Measurements from ENCODE around the gene FAM118B.
A peak's percentile ranks its signal among the peaks of the same experiment; 100 is the strongest.
"Not testable (repeated sequence)": the region's sequence is repeated elsewhere in the genome, so short reads cannot be mapped to it uniquely, and the experiment has no call there.

FAM118B gene

GRCh38 chr11:126219547-126219946 lies 8.0 kb downstream of the FAM118B start:
- DNase-seq, result no peak

GRCh38 chr11:126224647-126225294 lies 13.2 kb downstream of the FAM118B start:
- DNase-seq, result no peak

- DNase-seq, result no peak
Observed at GRCh38 chr11:126225295-126225665, 13.7 kb downstream of the FAM118B start.

- no peak for DNase-seq
Observed at GRCh38 chr11:126226334-126227084, 14.9 kb downstream of the FAM118B start.

- no peak for DNase-seq
Observed at GRCh38 chr11:126229858-126230540, 18.4 kb downstream of the FAM118B start.

- no peak for DNase-seq
Observed at GRCh38 chr11:126231725-126232459, 20.3 kb downstream of the FAM118B start.

GRCh38 chr11:126232683-126233082 lies 21.1 kb downstream of the FAM118B start:
- DNase-seq, result no peak

- DNase-seq, result no peak
Observed at GRCh38 chr11:126233391-126233790, 21.8 kb downstream of the FAM118B start.

- no peak for DNase-seq
Observed at GRCh38 chr11:126246636-126247035, 35.1 kb downstream of the FAM118B start.

- no peak for DNase-seq
Observed at GRCh38 chr11:126253265-126253664, 41.7 kb downstream of the FAM118B start.

GRCh38 chr11:126254819-126255218 lies 43.2 kb downstream of the FAM118B start:
- DNase-seq, result no peak

- not testable (repeated sequence) for DNase-seq
Observed at GRCh38 chr11:126255507-126255906, 43.9 kb downstream of the FAM118B start.

- no peak for DNase-seq
Observed at GRCh38 chr11:126256216-126256615, 44.6 kb downstream of the FAM118B start.

GRCh38 chr11:126257144-126257543 lies 45.6 kb downstream of the FAM118B start:
- DNase-seq, result no peak

- DNase-seq, result no peak
Observed at GRCh38 chr11:126257764-126258163, 46.2 kb downstream of the FAM118B start.

GRCh38 chr11:126262216-126262615 lies 50.6 kb downstream of the FAM118B start:
- DNase-seq, result no peak

- no peak for DNase-seq
Observed at GRCh38 chr11:126263489-126263888, 51.9 kb downstream of the FAM118B start.

GRCh38 chr11:126265811-126266210 lies 54.2 kb downstream of the FAM118B start:
- no peak for DNase-seq

- DNase-seq, result peak in 1 of 14 donors; percentile 38
Observed at GRCh38 chr11:126267650-126268049, 56.1 kb downstream of the FAM118B start.

- no peak for DNase-seq
Observed at GRCh38 chr11:126268361-126268707, 56.8 kb downstream of the FAM118B start.

GRCh38 chr11:126268708-126269579 lies 57.4 kb downstream of the FAM118B start, which contains the start of the genes FOXRED1 and SRPRA:
Gene FOXRED1, plus strand, starts transcription at chr11:126269154. Its CDS starts 53 bp downstream, at chr11:126269207.
Gene SRPRA, minus strand, starts transcription at chr11:126268895. Its CDS starts 91 bp downstream, at chr11:126268804.
- DNase-seq, result peak; percentile 91 to 99 (median 98)

- no peak for DNase-seq
Observed at GRCh38 chr11:126277322-126277721, 65.7 kb downstream of the FAM118B start.
